ENCODE data around the gene PHLPP1. TPM values are rescaled to one million over a fixed set of nuclear protein-coding genes. Genes with fewer than 3 reads are reported as not detected.

The PHLPP1 gene
- total and polyA plus RNA-seq, 8 donors, result 2.9 to 14.7 (median 8.3) TPM

GRCh38 chr18:63016270-63016669 lies 300.9 kb downstream of the PHLPP1 start:
- no peaks in the 10 kb centered on the region for H3K27me3 ChIP-seq
- 0 to 1% methylated on average over 4 of the region's 4 CpGs for WGBS, 2 donors
- H3K9me3 ChIP-seq, result no peaks in the 10 kb centered on the region
- no peaks in the 10 kb centered on the region for H3K4me1 ChIP-seq
- H3K4me3 ChIP-seq, result no peak overlapping the region
- FAIRE-seq, result peak; percentile 73
- DNase-seq, result peak in 1 of 6 donors; percentile 46
- peak in 3 of 4 donors; percentile 83 to 90 (median 87) for ATAC-seq
- H3K27ac ChIP-seq, result no peak overlapping the region
- intact Hi-C loops (cut with DNase I), result loop anchor here in 2 of 3 donors (5.0 to 10.0 kb wide), 2 partner anchors 306 to 429 kb away; no protein-coding TSS in a partner anchor
- H3K36me3 ChIP-seq, result no peaks in the 10 kb centered on the region
- TF ChIP-seq CTCF (IDR thresholded peaks at IDR 0.05), result peak; percentile 41 to 71 (median 58)

- no peak overlapping the region for H3K27ac ChIP-seq
- TF ChIP-seq CTCF (IDR thresholded peaks at IDR 0.05), result no peak
- intact Hi-C loops (cut with DNase I), result loop anchor here in 2 of 3 donors (5.0 to 10.0 kb wide), 2 partner anchors 305 to 428 kb away; no protein-coding TSS in a partner anchor
- H3K27me3 ChIP-seq, result peaks cover 0 to 3% (median 0%) of the 10 kb centered on the region in 4 donors
- no peak overlapping the region for H3K4me3 ChIP-seq
- no peaks in the 10 kb centered on the region for H3K4me1 ChIP-seq
- FAIRE-seq (no peak), ATAC-seq (no peak), DNase-seq (no peak)
- 22 to 40% methylated on average over 2 of the region's 2 CpGs for WGBS, 2 donors
- H3K36me3 ChIP-seq, result no peaks in the 10 kb centered on the region
- H3K9me3 ChIP-seq, result no peaks in the 10 kb centered on the region
Measured at GRCh38 chr18:63017076-63017475, 301.7 kb downstream of the PHLPP1 start.

- no peak for TF ChIP-seq CTCF (IDR thresholded peaks at IDR 0.05)
- no peak for FAIRE-seq
- Histone ChIP-seq H3K36me3 (no peaks in the 10 kb centered on the region), H3K4me1 (no peaks in the 10 kb centered on the region), H3K9me3 (no peaks in the 10 kb centered on the region), H3K27ac (no peak overlapping the region), H3K4me3 (no peak overlapping the region), H3K27me3 (peaks cover 0 to 3% (median 0%) of the 10 kb centered on the region in 4 donors)
- intact Hi-C loops (cut with DNase I), result loop anchor here in 2 of 3 donors (5.0 to 10.0 kb wide), 2 partner anchors 304 to 427 kb away; no protein-coding TSS in a partner anchor
- DNase-seq, result no peak
- no peak for ATAC-seq
Measured at GRCh38 chr18:63017977-63018376, 302.6 kb downstream of the PHLPP1 start.

GRCh38 chr18:63022429-63023022 lies 307.2 kb downstream of the PHLPP1 start:
- intact Hi-C loops (cut with DNase I), result loop anchor here in 2 of 3 donors (10.0 kb wide), 1 partner anchor 302 kb away; no protein-coding TSS in a partner anchor
- H3K4me1 ChIP-seq, result no peaks in the 10 kb centered on the region
- WGBS, 2 donors, result 64 to 70% methylated on average over 26 of the region's 26 CpGs
- no peaks in the 10 kb centered on the region for H3K9me3 ChIP-seq
- peak in 1 of 4 donors; percentile 36 for ATAC-seq
- TF ChIP-seq CTCF (IDR thresholded peaks at IDR 0.05), result no peak
- no peaks in the 10 kb centered on the region for H3K36me3 ChIP-seq
- H3K27me3 ChIP-seq, result peaks cover 0 to 3% (median 0%) of the 10 kb centered on the region in 4 donors
- no peak for DNase-seq
- H3K4me3 ChIP-seq, result no peak overlapping the region
- no peak overlapping the region for H3K27ac ChIP-seq
- no peak for FAIRE-seq
